Activated CD4-positive, alpha-beta T cell treated with anti-CD3 and anti-CD28 coated beads, Interleukin-2, Interleukin-6, amounts not matched to agents 100 ng/mL and 50 ng/mL, durations not matched to agents 16 hours and 8 hours (primary cell): ENCODE data around the gene TNRC6C.

Experiments used
- DNase-seq: peaks from one replicate; pipeline ENCODE4 v3.0.0-alpha.2; 2020

The TNRC6C gene

GRCh38 chr17:78143214-78144146, 185.0 kb downstream of the TNRC6C start:
- no peak for DNase-seq

GRCh38 chr17:78144147-78144719, 185.7 kb downstream of the TNRC6C start:
- no peak for DNase-seq

- no peak for DNase-seq
Measured at GRCh38 chr17:78144736-78145641, 186.5 kb downstream of the TNRC6C start.

GRCh38 chr17:78146471-78146869, 188.0 kb downstream of the TNRC6C start:
- DNase-seq = no peak

GRCh38 chr17:78146881-78147280, 188.4 kb downstream of the TNRC6C start:
- DNase-seq = no peak

- no peak for DNase-seq
Measured at GRCh38 chr17:78147315-78147998, 189.0 kb downstream of the TNRC6C start.

GRCh38 chr17:78148286-78149016, 189.9 kb downstream of the TNRC6C start:
- DNase-seq = no peak

- DNase-seq = no peak
Measured at GRCh38 chr17:78151514-78152008, 193.1 kb downstream of the TNRC6C start.

GRCh38 chr17:78154903-78155811, 196.7 kb downstream of the TNRC6C start:
- DNase-seq = peak; percentile 46
